Keratinocyte (primary cell): ENCODE results near the gene PPOX. TPM values are rescaled to one million over a fixed set of nuclear protein-coding genes. Genes with fewer than 3 reads are reported as not detected.

Experiments used
- DNase-seq: peaks from one replicate; pipeline ENCODE4 v3.0.0-alpha.2; 2011; ENCODE audit warnings: low read depth, missing footprints, low spot score
- FAIRE-seq: peaks from 2 replicates; lab custom pipeline; 2011; peaks lifted over from hg19 to GRCh38; lab: Jason Lieb, UNC
- H2AFZ ChIP-seq: 2 replicates; pipeline ENCODE4 v1.6.0; 2012; ENCODE audit warnings: low read length, control low read depth, inconsistent platforms; ENCODE audit not compliant: control insufficient read depth
- H3K27ac ChIP-seq: 2 replicates; pipeline ENCODE4 v1.5.1; 2011; ENCODE audit warnings: low read length; ENCODE audit not compliant: control insufficient read depth, insufficient read depth
- H3K27me3 ChIP-seq: 3 replicates; pipeline ENCODE4 v1.6.0; 2011; ENCODE audit warnings: low read length; ENCODE audit not compliant: control insufficient read depth, insufficient read depth; ENCODE audit errors: extremely low read depth
- H3K36me3 ChIP-seq, 2 experiments: 2 replicates in 1 of 2; 3 replicates in 1 of 2; pipeline ENCODE4 v1.5.1; 2011; ENCODE audit warnings: low read length in 2 of 2, mild to moderate bottlenecking in 1 of 2; ENCODE audit not compliant: control insufficient read depth in 2 of 2, insufficient read depth in 2 of 2; ENCODE audit errors: extremely low read depth in 1 of 2
- H3K4me1 ChIP-seq: 3 replicates; pipeline ENCODE4 v1.5.1; 2011; ENCODE audit warnings: low read length; ENCODE audit not compliant: control insufficient read depth, insufficient read depth; ENCODE audit errors: extremely low read depth
- H3K4me2 ChIP-seq: 3 replicates; pipeline ENCODE4 v1.6.0; 2011; ENCODE audit warnings: low read depth, low read length; ENCODE audit not compliant: control insufficient read depth, insufficient read depth; ENCODE audit errors: extremely low read depth
- H3K4me3 ChIP-seq, 3 experiments: fragments of 200-600 bp in 1 of 3; sonication (generic) in 1 of 3; 2 replicates in 2 of 3; 3 replicates in 1 of 3; pipeline ENCODE4 v1.5.1; 2011 to 2016; ENCODE audit warnings: low read length in 3 of 3, mild to moderate bottlenecking in 3 of 3, control low read depth in 2 of 3, inconsistent platforms in 1 of 3, low read depth in 1 of 3, mixed read lengths in 1 of 3, mixed run types in 1 of 3, moderate library complexity in 1 of 3; ENCODE audit not compliant: control insufficient read depth in 2 of 3, insufficient read depth in 2 of 3; ENCODE audit errors: extremely low read depth in 1 of 3
- H3K79me2 ChIP-seq: 2 replicates; pipeline ENCODE4 v1.6.0; 2012; ENCODE audit warnings: low read length; ENCODE audit not compliant: control insufficient read depth, insufficient read depth
- H3K9ac ChIP-seq: 3 replicates; pipeline ENCODE4 v1.6.0; 2011; ENCODE audit warnings: low read length; ENCODE audit not compliant: control insufficient read depth, insufficient read depth; ENCODE audit errors: extremely low read depth
- H3K9me1 ChIP-seq: 3 replicates; pipeline ENCODE4 v1.6.0; 2011; ENCODE audit warnings: low read length; ENCODE audit not compliant: control insufficient read depth, insufficient read depth; ENCODE audit errors: extremely low read depth
- H3K9me3 ChIP-seq: 2 replicates; pipeline ENCODE4 v1.5.1; 2012; ENCODE audit warnings: low read depth, low read length; ENCODE audit not compliant: control insufficient read depth
- H4K20me1 ChIP-seq: 3 replicates; pipeline ENCODE4 v1.6.0; 2011; ENCODE audit warnings: low read length; ENCODE audit not compliant: control insufficient read depth, insufficient read depth; ENCODE audit errors: extremely low read depth
- CTCF ChIP-seq, 3 experiments: IDR thresholded peaks in 1 of 3; conservative IDR thresholded peaks in 1 of 3; optimal IDR thresholded peaks in 1 of 3; 2 replicates in 2 of 3; 3 replicates in 1 of 3; pipeline versions ENCODE3 to v1.5.1; 2011; ENCODE audit warnings: low read length in 3 of 3, mild to moderate bottlenecking in 3 of 3, moderate library complexity in 2 of 3, control low read depth in 1 of 3, inconsistent platforms in 1 of 3; ENCODE audit not compliant: insufficient read depth in 2 of 3; ENCODE audit errors: extremely low read depth in 1 of 3
- EZH2 ChIP-seq: IDR thresholded peaks from one replicate; pipeline ENCODE4 v1.6.1; 2012; ENCODE audit warnings: inconsistent platforms, mild to moderate bottlenecking, low read length, moderate library complexity
- dilution Hi-C: fragments of 300-500 bp; cut with MboI; formaldehyde crosslinking; loops from one replicate; pipeline ENCODE4 v1.7.0; 2020; ENCODE audit warnings: low sequenced_read_pairs; ENCODE audit not compliant: extremely low pct_ligation_motif_present
- polyA plus RNA-seq, 5 experiments: library from polyadenylated mRNA; depleted of rRNA in 3 of 5; stranded (reverse) in 3 of 5; stranded (forward) in 1 of 5; unstranded in 1 of 5; fragments of >200 nt; gene quantifications; 1 replicate in 1 of 5; 2 replicates in 3 of 5; 3 replicates in 1 of 5; pipeline versions ENCODE4 v1.2.1 to v1.2.3, GENCODE V29; 2011 to 2012; ENCODE audit warnings: missing spikeins in 2 of 5, low read depth in 1 of 5, low replicate concordance in 1 of 5

PPOX gene
- polyA plus RNA-seq, 1 donor (not counting 4 experiments of a cell fraction or from before 2014, with no cell fraction given), result 17.1 TPM

- no peak for FAIRE-seq
These were observed 25.7 kb downstream of the PPOX start for GRCh38 chr1:161191971-161192370.

GRCh38 chr1:161192476-161193465 is 26.5 kb downstream of the PPOX start:
- Histone ChIP-seq H2AFZ (no peak overlapping the region), H3K4me1 (peaks cover 1% of the 10 kb centered on the region), H4K20me1 (no peaks in the 10 kb centered on the region), H3K9me1 (no peaks in the 10 kb centered on the region), H3K4me2 (no peak overlapping the region), H3K27ac (no peak overlapping the region), H3K27me3 (no peaks in the 10 kb centered on the region), H3K9ac (no peak overlapping the region), H3K9me3 (no peaks in the 10 kb centered on the region), H3K36me3 (no peaks in the 10 kb centered on the region), H3K4me3 (no peak overlapping the region), H3K79me2 (no peaks in the 10 kb centered on the region)
- TF ChIP-seq CTCF (optimal IDR thresholded peaks at IDR 0.05 in 1 of 3, IDR thresholded peaks at IDR 0.05 in 1 of 3, conservative IDR thresholded peaks at IDR 0.05 in 1 of 3; ENCODE audit: extremely low read depth in 1 of 3, insufficient read depth in 2 of 3, low read length in 3 of 3), result peak; percentile 87 to 97 (median 90)
- no peak for TF ChIP-seq EZH2
- dilution Hi-C loops, result no loop called here
- FAIRE-seq (peak; percentile 78), DNase-seq (no peak)

More at GRCh38 chr1:161191971-161192370, 25.7 kb downstream of the PPOX start:
- Histone ChIP-seq H3K27me3 (no peaks in the 10 kb centered on the region), H3K4me3 (no peak overlapping the region), H3K4me2 (no peak overlapping the region), H3K9me1 (no peaks in the 10 kb centered on the region), H3K27ac (no peak overlapping the region), H3K9ac (no peak overlapping the region), H2AFZ (no peak overlapping the region), H4K20me1 (no peaks in the 10 kb centered on the region), H3K9me3 (no peaks in the 10 kb centered on the region), H3K4me1 (no peaks in the 10 kb centered on the region), H3K36me3 (no peaks in the 10 kb centered on the region), H3K79me2 (no peaks in the 10 kb centered on the region)
- no peak for DNase-seq
- TF ChIP-seq CTCF (optimal IDR thresholded peaks at IDR 0.05 in 1 of 3, IDR thresholded peaks at IDR 0.05 in 1 of 3, conservative IDR thresholded peaks at IDR 0.05 in 1 of 3; ENCODE audit: extremely low read depth in 1 of 3, insufficient read depth in 2 of 3, low read length in 3 of 3), result no peak
- TF ChIP-seq EZH2, result no peak
- dilution Hi-C loops, result no loop called here
